OCI-LY1 (cell line): Measurements from ENCODE around the gene TUBA3D.
A peak's percentile ranks its signal among the peaks of the same experiment; 100 is the strongest.
"Not testable (repeated sequence)": the region's sequence is repeated elsewhere in the genome, so short reads cannot be mapped to it uniquely, and the experiment has no call there.

Experiments
- H2AFZ ChIP-seq: fragments of 200-600 bp; sonication (generic), shearing (Covaris generic); 2 replicates; pipeline ENCODE4 v1.6.0; 2014; ENCODE audit warnings: antibody characterized with exemption, mild to moderate bottlenecking, low read length
- H3F3A ChIP-seq: fragments of 200-600 bp; sonication (generic), shearing (Covaris generic); 2 replicates; pipeline ENCODE4 v1.6.0; 2014; ENCODE audit warnings: mild to moderate bottlenecking, antibody characterized with exemption, low read length, moderate library complexity; ENCODE audit not compliant: insufficient read depth
- H3K27ac ChIP-seq: fragments of 200-600 bp; sonication (generic); 2 replicates; pipeline ENCODE4 v1.5.1; 2014; ENCODE audit warnings: low read length, mixed run types, mild to moderate bottlenecking, low read depth; ENCODE audit not compliant: poor library complexity, severe bottlenecking
- H3K27me3 ChIP-seq: fragments of 200-600 bp; sonication (generic); 2 replicates; pipeline ENCODE4 v1.6.0; 2014; ENCODE audit warnings: antibody characterized with exemption, mild to moderate bottlenecking, low read length, moderate library complexity; ENCODE audit not compliant: insufficient read depth
- H3K36me3 ChIP-seq: fragments of 200-600 bp; sonication (generic); 2 replicates; pipeline ENCODE4 v1.6.1; 2014; ENCODE audit warnings: mild to moderate bottlenecking, antibody characterized with exemption, low read length, moderate library complexity, mixed read lengths; ENCODE audit not compliant: insufficient read depth
- H3K4me1 ChIP-seq: fragments of 200-600 bp; sonication (generic); 2 replicates; pipeline ENCODE4 v1.5.1; 2014; ENCODE audit warnings: mild to moderate bottlenecking, low read length, moderate library complexity; ENCODE audit not compliant: insufficient read depth, severe bottlenecking
- H3K4me2 ChIP-seq: fragments of 200-600 bp; sonication (generic), shearing (Covaris generic); 2 replicates; pipeline ENCODE4 v1.6.1; 2014; ENCODE audit warnings: low read length
- H3K4me3 ChIP-seq: fragments of 200-600 bp; sonication (generic); 2 replicates; pipeline ENCODE4 v1.5.1; 2014; ENCODE audit warnings: low read length, low read depth, mild to moderate bottlenecking, mixed read lengths; ENCODE audit not compliant: poor library complexity, severe bottlenecking
- H3K79me2 ChIP-seq: fragments of 200-600 bp; shearing (Covaris generic); 2 replicates; pipeline ENCODE4 v1.6.1; 2016; ENCODE audit warnings: mixed run types, low read length, mixed read lengths; ENCODE audit not compliant: insufficient read depth
- H3K9ac ChIP-seq: fragments of 200-600 bp; sonication (generic), shearing (Covaris generic); 2 replicates; pipeline ENCODE4 v1.6.1; 2014; ENCODE audit warnings: mild to moderate bottlenecking, low read length, mixed read lengths
- H3K9me2 ChIP-seq: fragments of 200-600 bp; sonication (generic), shearing (Covaris generic); 2 replicates; pipeline ENCODE4 v1.6.1; 2014; ENCODE audit warnings: low read depth, mild to moderate bottlenecking, low read length, mixed read lengths
- H3K9me3 ChIP-seq: fragments of 200-600 bp; shearing (Covaris generic); 2 replicates; pipeline ENCODE4 v1.6.1; 2014; ENCODE audit warnings: low read length, mixed read lengths
- H4K20me1 ChIP-seq: fragments of 200-600 bp; sonication (generic), shearing (Covaris generic); 2 replicates; pipeline ENCODE4 v1.6.0; 2016; ENCODE audit warnings: mild to moderate bottlenecking, low read length; ENCODE audit not compliant: insufficient read depth
- EZH2 ChIP-seq: fragments of 200-600 bp; sonication (generic), shearing (Covaris generic); IDR thresholded peaks from 2 replicates; pipeline ENCODE4 v1.8.0; 2017; ENCODE audit warnings: borderline replicate concordance, mixed run types, mild to moderate bottlenecking, antibody characterized with exemption, low read length, moderate library complexity, mixed read lengths
- TF ChIP-seq, protein P1 (sequence below): fragments of 200-600 bp; sonication (generic), shearing (Covaris generic); IDR thresholded peaks from 2 replicates; pipeline ENCODE4 v1.5.1; 2017; ENCODE audit warnings: mild to moderate bottlenecking, antibody characterized with exemption, low read length, moderate library complexity, mixed read lengths

The TUBA3D gene

DNA sequence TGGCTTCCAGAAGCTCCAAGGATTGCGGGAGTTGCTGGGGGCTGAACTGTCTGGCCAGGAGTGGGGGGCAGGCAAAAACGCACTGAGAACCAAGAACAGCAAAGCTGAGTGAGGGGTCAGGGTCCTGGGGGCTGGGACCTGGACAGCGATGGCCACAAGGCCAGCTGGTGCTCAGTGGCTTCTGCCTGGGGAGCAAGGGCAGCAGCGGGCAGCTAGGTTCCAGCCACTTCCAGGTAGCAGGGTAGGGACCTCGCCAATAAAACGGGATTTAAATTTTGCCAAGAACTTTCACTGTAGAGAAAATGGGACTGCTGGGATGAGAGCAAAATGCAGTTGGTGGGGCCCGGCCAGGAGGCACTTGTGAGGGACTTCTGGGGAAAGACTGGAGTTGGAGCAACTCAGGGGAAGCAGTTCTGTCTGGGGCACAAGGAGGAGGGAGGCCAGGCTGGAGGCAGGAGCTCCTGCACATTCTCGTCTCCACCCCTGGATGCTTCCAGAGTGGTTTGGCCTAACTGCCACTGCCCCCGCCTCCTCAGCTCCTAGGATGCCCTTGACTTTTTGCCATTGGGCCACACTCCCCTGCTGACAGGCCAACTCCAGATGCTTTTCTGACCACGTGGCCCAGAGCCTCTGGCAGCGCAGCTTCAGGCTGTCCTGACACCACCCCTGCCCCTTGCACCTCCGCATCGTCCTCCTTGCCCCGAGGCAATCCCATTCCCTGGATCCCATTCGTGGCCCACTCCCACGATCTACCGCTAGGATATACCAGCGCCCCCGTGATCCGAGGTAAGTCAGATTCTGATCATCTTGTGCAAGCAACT is 46.3 kb downstream of the TUBA3D start:
- Histone ChIP-seq H3K9ac (no peak overlapping the region), H3K27ac (no peak overlapping the region), H3K27me3 (no peaks in the 10 kb centered on the region), H3K79me2 (no peaks in the 10 kb centered on the region), H4K20me1 (no peaks in the 10 kb centered on the region), H2AFZ (no peak overlapping the region), H3F3A (no peaks in the 10 kb centered on the region), H3K36me3 (peaks cover 36% of the 10 kb centered on the region), H3K4me1 (peaks cover 2% of the 10 kb centered on the region), H3K9me3 (no peaks in the 10 kb centered on the region), H3K4me3 (no peak overlapping the region), H3K4me2 (no peak overlapping the region), H3K9me2 (no peaks in the 10 kb centered on the region)
- TF ChIP-seq EZH2: no peak
- TF ChIP-seq, protein P1, sequence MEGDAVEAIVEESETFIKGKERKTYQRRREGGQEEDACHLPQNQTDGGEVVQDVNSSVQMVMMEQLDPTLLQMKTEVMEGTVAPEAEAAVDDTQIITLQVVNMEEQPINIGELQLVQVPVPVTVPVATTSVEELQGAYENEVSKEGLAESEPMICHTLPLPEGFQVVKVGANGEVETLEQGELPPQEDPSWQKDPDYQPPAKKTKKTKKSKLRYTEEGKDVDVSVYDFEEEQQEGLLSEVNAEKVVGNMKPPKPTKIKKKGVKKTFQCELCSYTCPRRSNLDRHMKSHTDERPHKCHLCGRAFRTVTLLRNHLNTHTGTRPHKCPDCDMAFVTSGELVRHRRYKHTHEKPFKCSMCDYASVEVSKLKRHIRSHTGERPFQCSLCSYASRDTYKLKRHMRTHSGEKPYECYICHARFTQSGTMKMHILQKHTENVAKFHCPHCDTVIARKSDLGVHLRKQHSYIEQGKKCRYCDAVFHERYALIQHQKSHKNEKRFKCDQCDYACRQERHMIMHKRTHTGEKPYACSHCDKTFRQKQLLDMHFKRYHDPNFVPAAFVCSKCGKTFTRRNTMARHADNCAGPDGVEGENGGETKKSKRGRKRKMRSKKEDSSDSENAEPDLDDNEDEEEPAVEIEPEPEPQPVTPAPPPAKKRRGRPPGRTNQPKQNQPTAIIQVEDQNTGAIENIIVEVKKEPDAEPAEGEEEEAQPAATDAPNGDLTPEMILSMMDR: no peak

DNA sequence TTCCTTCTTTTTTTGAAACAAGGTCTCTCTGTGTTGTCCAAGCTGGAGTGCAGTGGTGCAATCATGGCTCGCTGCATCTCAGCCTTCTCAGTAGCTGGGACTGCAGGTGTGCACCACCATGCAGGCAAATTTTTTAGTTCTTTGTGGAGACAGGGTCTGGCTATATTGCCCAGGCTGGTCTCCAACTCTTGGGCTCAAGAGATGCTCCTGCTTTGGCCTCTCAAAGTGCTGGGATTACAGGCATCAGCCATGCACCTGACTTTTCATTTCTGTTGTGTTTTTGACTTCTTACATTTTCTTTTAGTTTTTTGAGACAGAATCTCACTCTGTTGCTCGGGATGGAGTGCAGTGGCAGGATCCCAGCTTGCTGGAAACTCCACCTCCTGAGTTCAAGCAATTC is 49.3 kb downstream of the TUBA3D start:
- not testable (repeated sequence) for H3K27me3 ChIP-seq, H4K20me1 ChIP-seq, H3K9ac ChIP-seq, H3K4me3 ChIP-seq, H3K9me3 ChIP-seq, H2AFZ ChIP-seq, H3K27ac ChIP-seq, H3F3A ChIP-seq, H3K4me1 ChIP-seq, H3K4me2 ChIP-seq, H3K9me2 ChIP-seq, H3K79me2 ChIP-seq
- peaks cover 12% of the 10 kb centered on the region for H3K36me3 ChIP-seq

DNA sequence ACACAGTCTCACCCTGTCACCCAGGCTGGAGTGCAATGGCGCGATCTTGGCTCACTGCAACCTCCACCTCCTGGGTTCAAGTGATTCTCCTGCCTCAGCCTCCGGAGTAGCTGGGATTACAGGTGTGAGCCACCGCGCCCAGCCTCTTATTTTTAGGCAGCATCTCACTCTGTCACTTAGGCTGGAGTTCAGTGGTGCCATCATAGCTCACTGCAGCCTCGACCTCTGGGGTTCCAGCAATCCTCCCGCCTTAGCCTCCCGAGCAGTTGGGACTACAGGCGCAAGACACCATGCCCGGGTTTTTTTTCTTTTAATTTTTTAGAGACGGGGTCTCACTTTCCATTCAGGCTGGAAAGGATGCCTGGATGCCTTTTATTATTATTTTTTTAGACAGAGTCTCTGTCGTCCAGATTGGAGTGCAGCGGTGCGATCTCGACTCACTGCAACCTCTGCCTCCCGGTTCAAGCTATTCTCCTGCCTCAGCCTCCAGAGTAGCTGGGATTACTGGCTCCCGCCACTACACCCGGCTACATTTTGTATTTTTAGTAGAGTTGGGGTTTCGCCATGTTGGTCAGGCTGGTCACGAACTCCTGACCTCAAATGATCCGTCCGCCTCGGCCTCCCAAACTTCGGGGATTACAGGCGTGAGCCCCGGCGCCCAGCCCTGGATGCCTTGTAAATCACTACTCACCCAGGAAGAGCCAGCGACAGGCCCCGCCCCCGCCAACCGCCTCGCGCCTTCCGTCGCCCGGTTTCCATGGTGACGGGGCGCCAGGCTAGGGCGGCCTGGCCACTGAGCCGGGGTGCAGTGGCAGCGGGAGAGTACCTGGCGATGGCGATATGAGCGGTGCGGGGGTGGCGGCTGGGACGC is 51.4 kb downstream of the TUBA3D start, which contains the start of gene CCDC74A:
Gene CCDC74A (plus strand): TSS at position 758 of the 871 bp plus-strand sequence. CDS start 83 bp downstream, at position 841.
- Histone ChIP-seq H3K4me3 (peak within 1 kb of the TSS; percentile 63), H3K27ac (peak within 1 kb of the TSS; percentile 16), H3K4me2 (peak within 1 kb of the TSS; percentile 78), H2AFZ (peak within 1 kb of the TSS; percentile 99), H3K9ac (peak within 1 kb of the TSS; percentile 64)
- not testable (repeated sequence) for H3K27me3 ChIP-seq, H3K36me3 ChIP-seq, H3K9me3 ChIP-seq, H3K9me2 ChIP-seq, H4K20me1 ChIP-seq, H3K4me1 ChIP-seq, H3F3A ChIP-seq, H3K79me2 ChIP-seq

DNA sequence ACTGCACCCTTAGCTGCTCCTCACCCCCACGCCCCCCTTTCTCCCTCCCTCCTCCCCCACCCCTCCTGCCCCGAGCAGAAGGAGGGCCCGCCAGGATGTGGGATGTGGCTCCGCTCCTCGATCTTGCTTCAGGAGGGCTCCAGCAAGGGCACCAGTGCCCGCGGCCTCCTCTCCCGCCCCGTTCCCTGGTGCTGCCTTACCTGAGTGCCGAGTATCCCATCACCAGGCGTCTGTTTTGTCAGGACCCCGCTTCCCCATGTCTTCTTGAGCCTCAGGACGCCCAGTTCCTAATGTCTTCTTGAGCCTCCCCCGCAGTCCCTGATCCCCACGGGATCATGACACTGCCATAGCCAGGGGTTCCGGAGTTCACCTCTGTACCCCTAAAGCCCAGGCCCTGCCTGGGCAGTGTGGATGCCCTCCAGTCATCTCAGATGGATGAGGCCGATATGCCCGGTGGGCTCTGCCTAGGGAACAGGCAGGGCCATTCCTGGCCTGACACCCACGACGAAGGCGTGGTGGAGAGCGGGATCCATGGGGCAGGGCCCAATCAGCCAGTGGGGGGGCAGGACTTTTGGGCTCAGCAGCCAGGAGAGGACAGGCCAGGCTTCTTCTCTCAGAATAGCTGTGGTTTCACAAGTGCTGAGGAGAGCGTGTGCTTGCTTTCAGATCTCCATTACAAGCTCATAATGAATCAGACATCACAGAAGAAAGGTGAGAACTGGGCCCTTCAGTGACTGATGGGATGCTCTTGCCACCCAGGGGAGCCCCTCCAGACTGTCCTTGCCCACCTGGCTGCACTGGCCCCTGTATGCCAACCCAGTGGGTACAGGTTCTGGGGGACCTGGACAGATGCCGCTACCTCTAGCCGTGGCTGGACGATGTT is 53.3 kb downstream of the TUBA3D start:
- H3K4me2 ChIP-seq: peak overlapping the region; percentile 26
- not testable (repeated sequence) for H3K36me3 ChIP-seq, H4K20me1 ChIP-seq, H3K9ac ChIP-seq, H3K9me2 ChIP-seq, H3F3A ChIP-seq, H3K27ac ChIP-seq, H3K4me1 ChIP-seq, H3K79me2 ChIP-seq, H3K9me3 ChIP-seq, H3K27me3 ChIP-seq, H2AFZ ChIP-seq
- peak overlapping the region; percentile 63 for H3K4me3 ChIP-seq

DNA sequence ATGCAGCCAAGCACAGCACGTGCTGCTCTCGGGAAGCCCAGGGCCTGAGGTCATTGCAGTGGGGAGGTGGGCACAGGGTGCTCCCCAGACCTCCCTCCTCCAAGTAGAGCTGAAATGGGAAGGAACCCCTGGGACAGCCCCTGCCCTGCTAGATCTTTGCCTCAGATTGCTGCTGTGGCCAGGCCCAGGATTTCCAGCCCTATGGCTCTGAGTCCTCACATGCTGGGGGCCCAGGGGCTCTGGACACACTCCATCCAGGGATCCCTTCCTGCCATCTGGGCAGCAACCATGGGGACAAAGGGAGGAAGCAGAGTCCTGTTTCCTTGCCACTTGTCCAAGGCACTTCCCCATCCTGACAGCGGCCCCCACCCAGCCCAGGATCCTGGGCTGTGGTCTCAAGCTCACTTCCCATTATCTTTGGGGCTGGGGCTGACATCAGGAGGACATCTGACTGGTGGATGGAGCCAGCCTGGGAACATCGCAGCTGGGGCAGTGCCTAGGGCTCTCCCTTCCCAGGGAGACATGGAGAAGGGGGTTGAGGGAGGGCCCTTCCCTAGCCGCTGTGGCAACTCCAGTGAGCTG is 54.0 kb downstream of the TUBA3D start:
- not testable (repeated sequence) for H3K9ac ChIP-seq, H3K27me3 ChIP-seq, H3K4me1 ChIP-seq, H2AFZ ChIP-seq, H3K9me2 ChIP-seq, H3K36me3 ChIP-seq, H3K4me2 ChIP-seq, H3K4me3 ChIP-seq, H4K20me1 ChIP-seq, H3K27ac ChIP-seq, H3K9me3 ChIP-seq, H3F3A ChIP-seq, H3K79me2 ChIP-seq
